Measurements from ENCODE around the gene LILRA6. TPM values are rescaled to one million over a fixed set of nuclear protein-coding genes. Genes with fewer than 3 reads are reported as not detected.

LILRA6 gene
- total RNA-seq, 4 donors from 2014 or later, result 2.8 to 18.7 (median 9.1) TPM

GRCh38 chr19:54188215-54188871, 54.2 kb downstream of the LILRA6 start:
- TF ChIP-seq CTCF (IDR thresholded peaks at IDR 0.05; ENCODE audit: low read depth), result no peak

- TF ChIP-seq CTCF (IDR thresholded peaks at IDR 0.05; ENCODE audit: low read depth), result no peak
Observed at GRCh38 chr19:54186934-54187381, 55.6 kb downstream of the LILRA6 start.

Small RNAs within 50 kb of the gene (small RNA-seq; reads per million reads assigned to genes)
- gene MIR4752, result not detected
- not detected for gene RNU6-1307P

Other genes starting within 250 kb of the LILRA6 start
- not detected for gene VSTM1, start 178.9 kb downstream of the LILRA6 start, total RNA-seq
- not detected for gene TARM1, start 161.4 kb downstream of the LILRA6 start, total RNA-seq
- 10 to 100 TPM in 1 of 4 donors, 1 to 10 TPM in 2, under 1 TPM in 1; 0.75 to 21.9 (median 2.4) TPM for gene OSCAR, start 142.0 kb downstream of the LILRA6 start, total RNA-seq
- gene NDUFA3, start 139.9 kb downstream of the LILRA6 start, total RNA-seq, result 10 to 100 TPM in 3 of 4 donors, 1 to 10 TPM in 1; 9.5 to 89.8 (median 21.8) TPM
- 10 to 100 TPM in 3 of 4 donors, 1 to 10 TPM in 1; 5.7 to 23.6 (median 16.6) TPM for gene TFPT, start 127.1 kb downstream of the LILRA6 start, total RNA-seq
- 10 to 100 TPM; 26.6 to 43.6 (median 36.9) TPM for gene PRPF31, start 127.0 kb downstream of the LILRA6 start, total RNA-seq
- 10 to 100 TPM; 16.8 to 39.4 (median 23.3) TPM for gene CNOT3, start 105.0 kb downstream of the LILRA6 start, total RNA-seq
- 10 to 100 TPM in 1 of 4 donors, 1 to 10 TPM in 3; 2.9 to 12.8 (median 5.2) TPM for gene LENG1, start 83.1 kb downstream of the LILRA6 start, total RNA-seq
- gene TMC4, start 69.6 kb downstream of the LILRA6 start, total RNA-seq, result 1 to 10 TPM in 2 of 4 donors, under 1 TPM in 1, not detected in 1; 0.17 to 2.4 (median 1.1) TPM
- gene MBOAT7, start 53.2 kb downstream of the LILRA6 start, total RNA-seq, result 10 to 100 TPM in 3 of 4 donors, 1 to 10 TPM in 1; 8.8 to 36.7 (median 21.2) TPM
- 10 to 100 TPM; 13.5 to 49.7 (median 42.4) TPM for gene TSEN34, start 51.5 kb downstream of the LILRA6 start, total RNA-seq
- 1,000 to 10,000 TPM; 1,278 to 2,474 (median 1,889) TPM for gene RPS9, start 41.9 kb downstream of the LILRA6 start, total RNA-seq
- gene LILRB3, start 19.8 kb downstream of the LILRA6 start, total RNA-seq, result 100 to 1,000 TPM in 1 of 4 donors, 10 to 100 TPM in 3; 16.0 to 156 (median 43.1) TPM
- gene LILRB5, start 14.5 kb upstream of the LILRA6 start, total RNA-seq, result 10 to 100 TPM; 46.2 to 62.3 (median 54.8) TPM
- 10 to 100 TPM in 1 of 4 donors, 1 to 10 TPM in 3; 2.8 to 14.6 (median 7.6) TPM for gene LILRB2, start 38.3 kb upstream of the LILRA6 start, total RNA-seq
- 10 to 100 TPM in 1 of 4 donors, 1 to 10 TPM in 3; 3.1 to 23.3 (median 3.4) TPM for gene LILRA5, start 70.4 kb upstream of the LILRA6 start, total RNA-seq
- under 1 TPM in 1 of 4 donors, not detected in 3; 0.17 TPM for gene LILRA4, start 96.4 kb upstream of the LILRA6 start, total RNA-seq
- gene LAIR1, start 122.1 kb upstream of the LILRA6 start, total RNA-seq, result 10 to 100 TPM; 25.3 to 93.2 (median 47.6) TPM
- gene TTYH1, start 172.7 kb upstream of the LILRA6 start, total RNA-seq, result under 1 TPM in 1 of 4 donors, not detected in 3; 0.19 TPM
- gene LENG8, start 206.4 kb upstream of the LILRA6 start, total RNA-seq, result 100 to 1,000 TPM in 1 of 4 donors, 10 to 100 TPM in 3; 55.1 to 233 (median 69.4) TPM
- 1 to 10 TPM; 4.2 to 9.6 (median 6.7) TPM for gene LENG9, start 221.0 kb upstream of the LILRA6 start, total RNA-seq
- 10 to 100 TPM in 2 of 4 donors, 1 to 10 TPM in 1, under 1 TPM in 1; 0.98 to 11.6 (median 9.8) TPM for gene CDC42EP5, start 230.5 kb upstream of the LILRA6 start, total RNA-seq

Data from subcutaneous adipose tissue (tissue), 4 donors.